ENCODE measurements around the gene BCOR.

Gene BCOR

GRCh38 chrX:40145923-40146261 is 48.1 kb upstream of the BCOR start:
- Histone ChIP-seq H3K27ac (ENCODE audit: low read depth, low read length) (no peak overlapping the region), H3K27me3 (ENCODE audit: low read length) (no peaks in the 10 kb centered on the region), H3K9me2 (replicated peaks; ENCODE audit: insufficient read depth, low read length) (no peaks in the 10 kb centered on the region), H3K9me3 (ENCODE audit: insufficient read depth, low read length) (no peaks in the 10 kb centered on the region), H3K36me3 (ENCODE audit: low read length) (no peaks in the 10 kb centered on the region), H3K9ac (ENCODE audit: low read length) (no peak overlapping the region), H3K79me2 (ENCODE audit: insufficient read depth, low read length) (no peaks in the 10 kb centered on the region), H3K4me3 (ENCODE audit: insufficient read depth, low read length, poor library complexity, severe bottlenecking) (no peak overlapping the region), H4K20me1 (ENCODE audit: low read depth, low read length) (no peaks in the 10 kb centered on the region), H2AFZ (ENCODE audit: low read depth, low read length, severe bottlenecking) (no peak overlapping the region), H3F3A (ENCODE audit: insufficient read depth) (no peaks in the 10 kb centered on the region), H3K4me2 (ENCODE audit: low read depth, low read length, poor library complexity, severe bottlenecking) (no peak overlapping the region)
- TF ChIP-seq, protein P1, sequence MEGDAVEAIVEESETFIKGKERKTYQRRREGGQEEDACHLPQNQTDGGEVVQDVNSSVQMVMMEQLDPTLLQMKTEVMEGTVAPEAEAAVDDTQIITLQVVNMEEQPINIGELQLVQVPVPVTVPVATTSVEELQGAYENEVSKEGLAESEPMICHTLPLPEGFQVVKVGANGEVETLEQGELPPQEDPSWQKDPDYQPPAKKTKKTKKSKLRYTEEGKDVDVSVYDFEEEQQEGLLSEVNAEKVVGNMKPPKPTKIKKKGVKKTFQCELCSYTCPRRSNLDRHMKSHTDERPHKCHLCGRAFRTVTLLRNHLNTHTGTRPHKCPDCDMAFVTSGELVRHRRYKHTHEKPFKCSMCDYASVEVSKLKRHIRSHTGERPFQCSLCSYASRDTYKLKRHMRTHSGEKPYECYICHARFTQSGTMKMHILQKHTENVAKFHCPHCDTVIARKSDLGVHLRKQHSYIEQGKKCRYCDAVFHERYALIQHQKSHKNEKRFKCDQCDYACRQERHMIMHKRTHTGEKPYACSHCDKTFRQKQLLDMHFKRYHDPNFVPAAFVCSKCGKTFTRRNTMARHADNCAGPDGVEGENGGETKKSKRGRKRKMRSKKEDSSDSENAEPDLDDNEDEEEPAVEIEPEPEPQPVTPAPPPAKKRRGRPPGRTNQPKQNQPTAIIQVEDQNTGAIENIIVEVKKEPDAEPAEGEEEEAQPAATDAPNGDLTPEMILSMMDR (IDR thresholded peaks at IDR 0.05; ENCODE audit: insufficient read depth, low read length, poor library complexity, severe bottlenecking), result no peak
- TF ChIP-seq EZH2phosphoT487 (conservative IDR thresholded peaks at IDR 0.05; ENCODE audit: low read length), result no peak

GRCh38 chrX:40145001-40145922 is 47.5 kb upstream of the BCOR start:
- no peak overlapping the region for H3K4me2 ChIP-seq (ENCODE audit: low read depth, low read length, poor library complexity, severe bottlenecking)
- no peak overlapping the region for H3K4me3 ChIP-seq (ENCODE audit: insufficient read depth, low read length, poor library complexity, severe bottlenecking)
- no peaks in the 10 kb centered on the region for H3K27me3 ChIP-seq (ENCODE audit: low read length)
- no peaks in the 10 kb centered on the region for H3F3A ChIP-seq (ENCODE audit: insufficient read depth)
- no peaks in the 10 kb centered on the region for H3K9me2 ChIP-seq (replicated peaks; ENCODE audit: insufficient read depth, low read length)
- H3K36me3 ChIP-seq (ENCODE audit: low read length), result no peaks in the 10 kb centered on the region
- no peaks in the 10 kb centered on the region for H4K20me1 ChIP-seq (ENCODE audit: low read depth, low read length)
- H2AFZ ChIP-seq (ENCODE audit: low read depth, low read length, severe bottlenecking), result no peak overlapping the region
- no peak overlapping the region for H3K9ac ChIP-seq (ENCODE audit: low read length)
- no peaks in the 10 kb centered on the region for H3K79me2 ChIP-seq (ENCODE audit: insufficient read depth, low read length)
- TF ChIP-seq, protein P1 (IDR thresholded peaks at IDR 0.05; ENCODE audit: insufficient read depth, low read length, poor library complexity, severe bottlenecking), result no peak
- TF ChIP-seq EZH2phosphoT487 (conservative IDR thresholded peaks at IDR 0.05; ENCODE audit: low read length), result no peak
- H3K9me3 ChIP-seq (ENCODE audit: insufficient read depth, low read length), result no peaks in the 10 kb centered on the region
- H3K27ac ChIP-seq (ENCODE audit: low read depth, low read length), result no peak overlapping the region

DNA sequence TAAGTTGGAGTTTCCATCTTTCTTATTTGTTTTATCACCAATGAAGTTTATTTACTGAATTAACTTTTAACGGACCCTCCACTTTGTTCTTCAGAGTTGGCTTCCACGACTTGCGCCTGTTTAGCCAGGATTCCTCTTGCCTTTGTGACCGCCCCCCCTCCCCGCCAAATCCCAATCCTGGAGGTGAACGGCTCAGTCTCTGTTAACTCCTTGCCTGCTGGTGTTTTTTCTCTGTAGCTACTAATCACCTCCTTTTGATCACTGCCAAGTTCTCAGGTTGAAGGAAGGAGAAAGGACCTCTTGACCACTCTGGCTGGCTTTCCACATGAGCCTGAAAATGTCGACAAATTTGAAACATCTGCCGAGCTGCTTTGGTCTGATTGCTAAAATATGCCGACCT is 46.8 kb upstream of the BCOR start:
- no peaks in the 10 kb centered on the region for H4K20me1 ChIP-seq (ENCODE audit: low read depth, low read length)
- H3K27me3 ChIP-seq (ENCODE audit: low read length), result no peaks in the 10 kb centered on the region
- H3K9me2 ChIP-seq (replicated peaks; ENCODE audit: insufficient read depth, low read length), result no peaks in the 10 kb centered on the region
- H3K27ac ChIP-seq (ENCODE audit: low read depth, low read length), result no peak overlapping the region
- no peaks in the 10 kb centered on the region for H3K9me3 ChIP-seq (ENCODE audit: insufficient read depth, low read length)
- H3F3A ChIP-seq (ENCODE audit: insufficient read depth), result no peaks in the 10 kb centered on the region
- no peak overlapping the region for H3K4me2 ChIP-seq (ENCODE audit: low read depth, low read length, poor library complexity, severe bottlenecking)
- no peak for TF ChIP-seq EZH2phosphoT487 (conservative IDR thresholded peaks at IDR 0.05; ENCODE audit: low read length)
- TF ChIP-seq, protein P1 (IDR thresholded peaks at IDR 0.05; ENCODE audit: insufficient read depth, low read length, poor library complexity, severe bottlenecking), result no peak
- no peaks in the 10 kb centered on the region for H3K79me2 ChIP-seq (ENCODE audit: insufficient read depth, low read length)
- no peaks in the 10 kb centered on the region for H3K36me3 ChIP-seq (ENCODE audit: low read length)
- no peak overlapping the region for H2AFZ ChIP-seq (ENCODE audit: low read depth, low read length, severe bottlenecking)
- H3K4me3 ChIP-seq (ENCODE audit: insufficient read depth, low read length, poor library complexity, severe bottlenecking), result no peak overlapping the region
- H3K9ac ChIP-seq (ENCODE audit: low read length), result no peak overlapping the region
